Stimulated activated naive CD8-positive, alpha-beta T cell treated with anti-CD3 and anti-CD28 coated beads, Interleukin-15, Interleukin-2, amounts not matched to agents 100 U/mL and 50 U/mL, for 24 hours (primary cell): ENCODE results near the gene CALU.

Source experiments
- ATAC-seq: fragments of 150-1000 bp; cut with Tn5 transposase; one replicate; pipeline ENCODE4 v1.10.0; 2021
- DNase-seq: peaks from one replicate; pipeline ENCODE4 v3.0.0; 2021

The CALU gene

DNA sequence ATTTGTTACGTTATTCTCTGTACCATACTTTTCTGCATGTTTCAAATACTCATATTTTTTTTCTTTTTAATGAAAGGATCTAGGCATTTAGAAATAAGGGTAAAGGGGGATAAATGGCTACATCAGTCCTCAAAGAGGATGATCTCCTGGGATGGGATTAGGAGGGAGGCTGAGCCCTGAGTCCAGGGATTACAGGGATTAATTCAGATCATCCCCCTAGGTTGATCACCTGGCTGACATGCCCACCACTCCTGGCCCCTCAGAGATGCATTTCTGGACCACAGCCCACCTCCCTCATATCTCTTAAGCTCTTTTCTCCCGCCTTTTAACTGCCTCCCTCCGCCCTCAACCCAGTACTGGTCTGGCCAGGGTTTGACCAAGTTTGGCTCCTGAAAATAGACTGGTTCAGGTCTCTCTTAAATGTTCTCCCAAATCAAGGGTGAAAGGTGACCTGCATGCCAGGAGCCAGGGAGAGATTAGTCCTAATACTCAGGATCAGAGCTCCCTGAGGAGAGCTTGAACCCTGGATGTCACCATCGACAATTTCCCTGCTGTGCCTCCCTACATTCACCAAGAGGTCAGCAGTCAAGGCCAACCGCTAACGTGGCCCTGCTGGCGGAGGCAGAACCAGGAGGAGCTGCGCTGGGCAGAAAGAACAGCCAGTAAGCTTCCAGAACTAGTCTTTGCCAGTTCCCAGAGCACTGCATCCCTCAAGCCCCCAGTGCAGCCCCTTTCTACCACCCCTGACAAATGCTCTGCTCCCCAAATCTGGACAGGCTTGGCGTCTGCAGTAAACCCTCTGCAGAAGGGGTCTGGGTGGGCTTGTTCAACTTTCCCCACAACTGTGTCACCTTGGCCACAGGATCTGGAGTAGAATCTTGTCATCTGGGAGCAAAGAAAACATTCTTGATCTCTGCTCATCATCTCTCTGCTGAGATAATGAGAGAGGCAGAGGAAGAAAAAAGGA is 49.6 kb downstream of the CALU start:
- ATAC-seq (no peak), DNase-seq (no peak)

DNA sequence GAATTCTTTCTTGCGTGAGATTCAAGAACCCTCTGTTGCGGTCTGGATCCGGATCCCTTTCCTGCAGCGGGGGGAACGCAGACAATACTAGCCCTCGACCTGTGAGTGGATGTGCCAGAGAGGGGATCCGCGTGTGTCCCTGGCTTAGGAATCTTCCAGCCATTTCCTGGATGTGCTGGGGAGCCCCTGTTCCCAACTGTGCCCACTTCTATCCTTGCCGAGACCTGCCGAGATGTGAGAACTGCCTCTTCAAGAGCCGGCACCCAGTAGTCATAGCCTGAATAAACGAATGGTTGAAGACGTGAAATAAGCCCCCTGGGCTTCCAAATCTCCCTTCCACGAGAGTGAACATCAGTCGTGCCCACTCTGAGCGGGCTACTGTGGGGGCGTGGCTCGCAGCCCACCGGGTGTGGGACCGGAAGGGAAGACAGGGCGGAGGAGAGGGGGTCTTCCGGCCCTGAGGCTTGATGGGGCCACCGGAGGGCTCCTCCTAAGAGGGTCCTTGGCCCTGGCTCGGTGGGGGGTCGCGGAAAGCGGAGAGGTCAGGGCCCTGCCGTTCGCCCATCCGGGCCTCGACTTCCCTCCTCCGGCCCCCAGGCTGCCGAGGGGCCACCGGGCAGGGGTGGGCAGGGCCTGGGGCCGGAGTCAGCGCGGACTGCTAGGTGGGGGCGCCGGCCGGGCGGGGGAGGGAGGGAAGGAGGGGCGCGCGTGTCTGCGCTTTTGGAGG is 51.3 kb downstream of the CALU start:
- ATAC-seq, result no peak

DNA sequence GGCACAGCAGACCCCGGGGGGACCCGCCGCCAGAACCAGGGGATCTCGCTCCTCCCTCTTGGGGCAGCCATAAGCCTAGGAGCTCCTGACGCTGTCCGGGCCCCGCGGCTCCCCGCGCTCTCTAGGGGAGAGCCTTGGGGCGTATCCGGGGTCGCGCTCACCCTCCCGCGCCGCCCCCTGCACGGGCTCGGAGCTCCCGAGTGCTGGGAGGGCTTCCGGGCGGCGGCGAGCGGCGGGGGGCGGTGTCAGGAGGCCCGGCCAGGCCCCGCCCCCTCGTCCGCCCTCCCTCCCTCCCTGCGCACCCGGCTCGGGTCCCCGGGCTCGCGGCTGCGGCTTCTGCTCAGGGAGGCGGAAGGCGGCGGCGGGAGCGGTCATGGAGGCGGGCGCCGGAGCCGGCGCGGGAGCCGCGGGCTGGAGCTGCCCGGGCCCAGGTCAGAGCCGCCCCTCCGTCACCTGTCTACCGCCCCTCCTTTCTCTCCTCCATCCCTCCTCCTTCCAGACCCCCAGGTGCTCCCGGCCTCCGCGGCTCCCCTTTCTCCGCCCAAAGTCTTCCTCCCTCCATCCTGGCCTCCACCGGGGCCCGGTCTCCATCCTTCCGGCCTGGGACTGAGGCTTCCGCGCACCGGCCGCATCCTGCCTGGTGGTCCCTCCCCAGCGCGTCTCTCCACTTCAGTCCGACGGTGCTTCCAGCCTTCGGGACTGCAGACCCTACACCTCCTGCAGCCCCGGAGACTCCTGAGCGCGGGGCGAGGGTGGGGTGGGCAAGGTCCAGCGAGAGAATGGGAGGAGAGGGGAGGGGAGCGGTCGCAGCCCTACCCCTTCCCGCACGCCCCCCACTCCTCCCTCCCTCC is 52.2 kb downstream of the CALU start, which contains the start of gene CCDC136:
TSS of gene CCDC136 (plus strand) at position 848 of the 851 bp plus-strand sequence. CDS start 444 bp downstream, outside the sequence.
- peak; percentile 81 for DNase-seq

More for the DNA sequence above, 51.3 kb downstream of the CALU start:
- DNase-seq, result no peak

DNA sequence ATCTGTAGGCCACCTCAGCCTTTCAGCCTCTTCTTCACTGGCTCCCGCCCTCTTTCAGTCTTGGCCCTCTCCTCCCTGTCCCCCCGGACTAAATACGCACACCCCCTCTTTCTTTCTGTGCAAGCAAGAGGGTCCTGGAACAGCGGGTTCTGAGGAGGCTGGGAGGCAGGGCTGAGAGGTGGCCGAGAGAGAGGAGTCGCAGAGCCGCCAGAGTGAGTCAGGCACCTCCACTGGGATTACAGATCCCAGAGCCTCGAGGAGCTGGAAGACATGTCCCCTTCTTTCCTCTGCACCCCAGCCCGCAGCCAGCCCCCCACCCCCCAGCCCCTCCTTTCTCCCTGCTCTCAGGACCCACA is 52.8 kb downstream of the CALU start:
- DNase-seq (no peak), ATAC-seq (no peak)

More for the DNA sequence above, 52.2 kb downstream of the CALU start, which contains the start of gene CCDC136:
- peak; percentile 91 for ATAC-seq

DNA sequence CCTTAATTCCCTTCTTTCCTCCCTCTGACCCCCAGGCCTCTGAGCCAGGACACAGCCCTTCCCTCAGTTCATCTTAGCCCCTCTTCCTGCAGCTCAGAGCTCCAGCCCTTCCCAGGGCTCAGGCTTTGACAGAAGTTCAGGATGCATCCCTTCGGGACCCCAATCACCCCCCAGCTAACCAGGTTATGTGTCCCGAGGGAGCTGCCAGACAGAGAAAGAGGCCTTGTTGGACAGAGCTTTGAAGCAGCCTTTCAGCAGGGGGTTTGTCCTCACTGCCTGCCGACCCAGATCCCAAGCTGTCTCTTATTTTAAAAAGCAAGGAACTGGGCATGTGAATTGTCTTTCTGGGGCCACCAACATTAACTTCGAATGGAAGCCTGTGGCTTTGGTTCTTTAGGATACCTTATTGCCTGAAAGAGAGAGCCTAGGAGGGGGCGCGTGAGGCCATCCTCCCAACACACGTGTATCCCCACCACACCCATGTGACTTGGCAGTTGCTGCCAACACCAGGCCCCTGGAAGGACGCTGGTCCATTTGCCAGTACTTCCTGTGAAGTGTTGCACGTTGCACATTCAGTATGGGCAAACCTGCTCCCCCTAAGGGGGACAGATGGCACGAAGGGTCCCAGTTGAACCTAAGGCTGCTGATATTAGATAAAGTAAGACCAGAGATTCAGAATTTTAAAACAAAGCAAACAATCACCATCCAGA is 53.5 kb downstream of the CALU start:
- DNase-seq (no peak), ATAC-seq (no peak)

DNA sequence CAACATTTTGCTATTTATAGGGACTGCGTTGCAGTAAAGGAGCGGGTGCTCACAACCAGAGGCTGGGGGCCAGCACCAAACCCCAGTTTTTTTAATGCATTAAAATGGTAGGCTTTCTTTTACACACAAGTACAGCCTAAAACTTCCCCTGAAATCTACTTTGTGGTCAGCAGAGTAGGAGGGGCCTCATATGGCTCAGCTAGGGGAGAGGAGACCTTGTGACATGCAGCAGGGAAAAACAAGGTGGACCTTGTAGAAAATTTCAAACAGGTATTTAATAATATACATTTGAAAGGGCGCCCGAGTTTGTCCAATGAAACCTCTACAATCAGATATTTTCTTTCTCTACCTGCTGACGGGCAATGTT is 54.0 kb downstream of the CALU start:
- DNase-seq (no peak), ATAC-seq (no peak)

DNA sequence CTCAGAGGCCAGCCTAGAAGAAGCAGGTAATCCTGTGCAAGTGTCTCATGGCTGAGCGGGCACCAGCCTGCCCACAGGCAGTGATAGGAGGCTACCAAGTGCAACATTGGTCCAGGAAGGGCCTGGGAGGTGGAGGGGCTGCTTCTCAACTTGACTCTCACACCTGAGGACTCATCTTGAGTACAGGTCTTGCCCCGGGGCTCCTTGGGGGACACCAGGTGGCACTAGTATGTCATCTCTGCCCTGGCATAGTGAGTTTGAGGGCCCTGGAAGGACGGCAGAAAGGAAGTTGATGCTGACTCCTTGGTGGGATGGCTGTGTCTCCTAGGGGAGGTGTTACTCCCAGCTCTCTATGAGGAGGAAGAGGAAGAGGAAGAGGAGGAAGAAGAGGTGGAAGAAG is 54.9 kb downstream of the CALU start:
- ATAC-seq, result no peak
- DNase-seq, result peak; percentile 19

DNA sequence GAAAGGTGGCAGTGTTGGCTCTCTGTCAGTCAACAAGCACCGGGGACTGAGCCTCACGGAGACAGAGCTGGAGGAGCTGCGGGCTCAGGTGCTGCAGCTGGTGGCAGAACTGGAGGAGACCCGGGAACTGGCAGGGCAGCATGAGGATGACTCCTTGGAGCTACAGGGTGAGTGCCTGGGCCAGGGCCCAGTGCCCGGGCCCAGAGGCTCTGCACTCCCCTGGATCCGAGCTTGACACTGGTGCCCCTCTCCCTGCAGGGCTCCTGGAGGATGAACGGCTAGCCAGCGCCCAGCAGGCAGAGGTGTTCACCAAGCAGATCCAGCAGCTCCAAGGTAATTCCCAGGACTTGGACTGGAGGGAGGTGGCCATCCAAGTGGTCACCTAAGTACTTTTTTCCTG is 55.3 kb downstream of the CALU start:
- DNase-seq (no peak), ATAC-seq (no peak)

DNA sequence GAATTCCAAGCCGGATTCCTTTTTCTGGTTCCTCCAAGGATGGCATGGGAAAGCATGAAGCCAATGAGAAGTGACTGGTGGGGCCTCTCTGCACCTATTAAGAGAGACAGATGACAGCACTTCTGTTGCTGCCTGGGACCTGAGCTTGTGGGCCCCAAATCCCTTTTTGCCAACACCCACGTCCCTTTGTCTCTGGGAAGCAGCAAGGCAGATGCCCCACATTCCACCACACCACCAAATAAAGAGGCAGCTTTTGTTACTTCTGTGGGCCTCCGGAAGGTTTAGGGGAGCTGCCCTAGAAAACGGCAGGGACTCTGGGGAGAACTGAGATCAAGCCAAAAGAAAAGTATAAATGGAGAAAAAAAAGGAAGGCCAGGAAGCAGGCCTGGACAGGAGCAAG is 56.0 kb downstream of the CALU start:
- no peak for DNase-seq

DNA sequence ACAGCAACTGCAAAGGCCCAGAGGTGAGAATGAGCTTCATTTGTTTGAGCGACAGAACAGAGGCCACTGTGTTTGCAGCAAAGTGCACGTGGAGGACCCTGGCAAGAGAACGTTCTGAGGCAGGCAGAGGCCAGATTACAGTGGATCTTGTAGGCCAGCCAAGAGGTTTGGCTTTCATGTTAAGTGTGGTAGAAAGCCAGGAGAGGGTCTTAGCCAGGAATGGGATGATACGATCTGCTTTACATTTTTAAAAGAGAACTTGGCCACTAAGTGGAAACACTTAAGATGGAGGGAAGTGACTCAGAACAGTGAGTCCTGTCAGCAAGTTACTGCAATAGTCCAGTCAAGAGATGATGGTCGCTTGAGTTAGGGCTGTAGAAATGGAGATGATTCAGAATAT is 57.2 kb downstream of the CALU start:
- ATAC-seq (no peak), DNase-seq (no peak)

More for the DNA sequence above, 56.0 kb downstream of the CALU start:
- no peak for ATAC-seq

DNA sequence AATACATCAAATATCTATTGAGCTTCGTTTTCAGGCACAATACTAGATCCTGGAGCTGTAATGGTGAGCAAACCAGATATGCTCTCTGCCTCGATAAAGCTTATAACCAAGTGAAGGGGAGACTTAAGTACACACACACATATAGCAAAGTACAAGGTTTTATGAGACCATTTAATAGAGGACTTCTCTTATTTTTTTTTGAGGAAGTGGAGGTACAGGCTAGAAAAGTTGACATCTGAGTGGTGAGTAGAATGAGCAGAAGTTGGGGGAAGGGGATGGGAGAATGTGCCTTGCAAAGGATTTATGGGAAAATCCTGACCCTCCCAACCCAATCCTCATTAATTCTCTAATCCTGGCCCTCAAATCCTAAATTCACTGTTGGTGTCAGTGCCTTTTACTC is 60.3 kb downstream of the CALU start:
- ATAC-seq, result no peak
- no peak for DNase-seq

DNA sequence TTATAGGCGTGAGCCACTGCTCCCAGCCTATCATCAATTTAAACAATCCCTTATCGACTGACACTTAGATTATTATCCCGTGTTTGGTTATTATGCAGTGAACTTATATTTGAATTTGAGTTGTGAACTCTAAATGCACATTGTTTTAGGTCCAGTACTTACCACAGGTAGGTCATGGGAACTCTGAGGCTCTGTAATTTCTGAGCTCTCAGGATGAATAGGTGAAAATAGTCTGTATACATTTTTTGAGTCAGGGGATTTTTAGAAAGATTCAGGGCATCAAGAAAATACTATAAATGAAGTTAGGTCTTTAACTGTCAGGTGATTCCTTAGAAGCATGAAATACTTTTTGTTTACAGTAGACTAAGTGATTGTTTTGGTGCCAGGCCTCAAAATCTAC is 61.4 kb downstream of the CALU start:
- no peak for DNase-seq
- no peak for ATAC-seq

DNA sequence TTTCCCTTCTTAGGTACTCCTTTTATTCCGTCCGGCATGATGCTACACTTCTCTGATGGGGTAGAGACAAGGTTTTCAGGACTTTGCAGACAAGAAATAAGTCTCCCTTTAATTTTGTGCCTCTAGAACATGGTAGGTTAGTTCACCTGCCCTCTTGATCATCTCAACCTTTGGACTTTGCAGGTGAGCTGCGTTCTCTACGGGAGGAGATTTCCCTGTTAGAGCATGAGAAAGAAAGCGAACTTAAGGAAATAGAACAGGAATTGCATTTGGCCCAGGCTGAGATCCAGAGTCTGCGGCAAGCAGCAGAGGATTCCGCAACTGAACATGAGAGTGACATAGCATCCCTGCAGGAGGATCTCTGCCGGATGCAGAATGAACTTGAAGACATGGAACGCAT is 61.8 kb downstream of the CALU start:
- no peak for ATAC-seq
- DNase-seq, result no peak

DNA sequence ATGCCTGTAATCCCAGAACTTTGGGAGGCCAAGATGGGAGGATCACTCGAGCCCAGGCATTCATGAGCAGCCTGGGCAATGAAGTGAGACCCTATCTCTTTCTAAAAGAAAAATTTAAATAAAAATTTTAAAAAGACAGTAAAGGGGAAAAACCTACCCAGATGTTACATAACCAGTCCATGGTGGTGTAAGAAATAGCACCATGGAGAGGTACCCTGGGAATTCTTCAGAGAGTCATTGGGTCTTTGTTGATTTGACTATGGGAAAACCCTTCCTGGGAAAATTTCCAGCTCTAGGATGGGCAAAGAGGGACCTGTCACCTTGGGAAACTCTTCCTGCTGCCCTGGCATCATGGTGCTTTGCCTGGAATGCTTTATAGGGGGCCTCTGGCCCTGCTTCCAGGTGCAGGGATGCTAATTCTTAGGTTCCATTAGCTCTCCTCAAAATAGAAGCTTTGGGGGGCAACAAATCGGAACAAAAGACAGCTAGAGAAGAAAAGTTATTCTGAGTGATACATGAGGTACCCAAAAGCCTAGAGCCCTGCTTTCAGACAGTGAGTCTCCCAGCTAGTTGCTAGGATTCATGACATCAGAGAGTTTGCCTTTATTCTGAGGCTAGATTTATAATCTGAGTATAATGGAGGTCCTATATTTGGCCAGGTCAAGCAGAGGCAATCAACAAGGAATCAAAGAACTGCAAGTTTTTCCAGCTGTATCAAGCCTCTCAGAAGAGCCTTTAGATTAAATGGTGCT is 62.7 kb downstream of the CALU start:
- DNase-seq (no peak), ATAC-seq (no peak)

DNA sequence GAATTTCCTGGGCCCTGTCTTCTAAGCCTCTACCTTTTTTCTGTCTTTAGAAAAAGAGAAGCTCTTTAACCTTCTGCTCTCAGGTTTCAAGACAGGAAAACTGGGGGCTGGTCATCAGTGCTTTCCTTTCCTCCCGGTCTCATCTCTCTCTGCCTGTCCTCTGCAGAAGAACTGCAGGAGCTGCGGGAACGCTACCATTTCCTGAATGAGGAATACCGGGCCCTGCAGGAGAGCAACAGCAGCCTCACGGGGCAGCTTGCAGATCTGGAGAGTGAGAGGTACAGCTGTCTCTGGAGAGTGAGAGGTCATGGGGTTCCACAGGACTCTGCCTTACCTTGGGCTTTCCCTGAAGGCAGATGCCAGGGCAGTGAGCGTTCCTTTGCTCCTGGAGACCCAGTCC is 65.3 kb downstream of the CALU start:
- ATAC-seq (no peak), DNase-seq (no peak)

DNA sequence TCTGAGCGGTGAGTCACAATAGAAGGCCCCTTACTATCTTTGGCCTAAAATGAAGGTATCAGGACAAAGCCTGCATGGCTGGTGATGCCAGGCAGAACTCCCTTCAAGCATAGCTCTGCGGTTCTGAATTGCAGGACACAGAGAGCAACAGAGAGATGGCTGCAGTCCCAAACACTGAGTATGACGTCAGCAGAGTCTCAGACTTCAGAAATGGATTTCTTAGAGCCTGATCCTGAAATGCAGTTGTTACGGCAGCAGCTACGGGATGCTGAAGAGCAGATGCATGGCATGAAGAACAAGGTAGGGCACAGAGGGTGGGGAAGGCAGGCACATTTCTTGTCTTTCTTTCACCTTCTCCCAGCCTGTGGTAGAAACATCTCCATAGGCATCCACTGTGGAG is 66.1 kb downstream of the CALU start:
- ATAC-seq (no peak), DNase-seq (no peak)

DNA sequence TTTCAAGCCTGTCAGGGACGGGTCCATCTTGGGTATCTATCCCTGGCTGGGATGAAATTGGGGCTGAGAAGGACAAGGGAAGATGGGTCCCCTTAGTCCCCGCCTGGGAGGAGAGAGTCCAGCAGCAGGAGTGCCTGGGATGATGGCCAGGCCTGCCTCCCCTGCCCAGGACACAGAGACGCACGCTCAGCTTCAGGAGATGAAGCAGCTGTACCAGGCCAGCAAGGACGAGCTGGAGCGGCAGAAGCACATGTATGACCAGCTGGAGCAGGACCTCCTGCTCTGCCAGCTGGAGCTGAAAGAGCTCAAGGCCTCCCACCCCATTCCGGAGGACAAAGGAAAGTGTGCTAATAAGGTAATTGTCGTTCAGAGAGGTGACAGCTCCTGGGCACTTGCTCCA is 68.0 kb downstream of the CALU start:
- ATAC-seq, result no peak

DNA sequence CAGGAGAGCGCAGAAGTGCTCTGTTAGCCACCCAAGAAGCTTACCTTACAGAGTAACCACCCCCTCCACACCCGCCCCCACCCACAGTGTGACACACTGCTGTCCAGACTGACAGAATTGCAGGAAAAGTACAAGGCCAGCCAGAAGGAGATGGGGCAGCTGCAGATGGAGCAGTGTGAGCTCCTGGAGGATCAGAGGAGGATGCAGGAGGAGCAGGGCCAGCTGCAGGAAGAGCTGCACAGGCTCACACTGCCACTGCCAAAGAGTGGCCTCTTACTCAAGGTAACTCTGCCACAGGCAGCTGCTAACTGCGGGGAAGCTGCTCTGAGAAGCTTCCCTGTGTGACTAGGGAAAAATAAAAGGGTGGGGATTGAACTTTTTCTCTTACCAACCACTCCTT is 70.2 kb downstream of the CALU start:
- DNase-seq, result no peak
- no peak for ATAC-seq

More for the DNA sequence above, 68.0 kb downstream of the CALU start:
- no peak for DNase-seq

DNA sequence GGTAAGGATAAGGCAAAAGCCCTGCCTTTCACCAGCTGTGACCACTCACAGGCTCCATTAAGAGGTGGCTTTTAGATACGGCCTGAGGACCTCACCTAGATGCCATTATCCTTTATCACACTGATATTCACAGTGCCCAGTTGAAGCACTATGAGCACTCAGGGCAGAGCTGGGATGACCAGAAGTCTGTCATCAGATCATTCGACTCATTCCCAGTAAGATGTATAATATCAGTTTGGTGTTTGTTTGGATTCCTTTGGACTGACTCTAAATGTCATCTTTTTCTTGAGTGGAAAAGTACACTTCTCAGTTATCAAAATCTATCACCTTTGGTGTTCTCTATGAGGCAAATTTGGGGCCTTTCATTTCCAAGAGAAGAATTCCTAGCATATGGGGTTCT is 71.3 kb downstream of the CALU start:
- ATAC-seq (no peak), DNase-seq (no peak)

DNA sequence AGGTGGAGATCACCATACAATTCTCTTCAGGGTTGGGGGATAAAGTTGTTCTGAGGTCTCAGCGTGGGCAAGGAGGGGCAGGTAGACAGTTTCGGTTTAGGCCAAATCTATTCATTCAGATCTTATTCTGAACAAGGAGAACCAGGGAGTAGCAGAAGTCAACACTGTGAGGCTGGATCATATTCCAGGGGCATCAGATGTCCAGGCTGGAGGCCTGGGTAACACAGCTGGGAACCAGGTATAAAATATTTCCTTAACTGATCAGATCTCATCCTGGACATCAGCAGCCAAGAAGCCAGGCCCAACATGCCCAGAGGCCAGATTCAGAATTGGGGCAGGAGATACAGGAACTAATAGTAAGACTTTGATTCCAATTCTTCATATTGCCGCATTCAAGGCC is 71.8 kb downstream of the CALU start:
- ATAC-seq, result no peak
- no peak for DNase-seq
